OCI-LY3 (cell line): ENCODE results near the gene MSANTD3.

Source experiments
- EZH2phosphoT487 ChIP-seq: fragments of 200-600 bp; shearing (Covaris generic); IDR thresholded peaks from 2 replicates; pipeline ENCODE4 v1.6.1; 2018; ENCODE audit warnings: antibody characterized with exemption, mixed run types, low read depth
- TF ChIP-seq, protein P1 (sequence below): fragments of 200-600, 300-600 bp; sonication (generic); IDR thresholded peaks from 2 replicates; pipeline ENCODE4 v1.5.1; 2014; ENCODE audit warnings: antibody characterized with exemption, low read length, low read depth

DNA sequence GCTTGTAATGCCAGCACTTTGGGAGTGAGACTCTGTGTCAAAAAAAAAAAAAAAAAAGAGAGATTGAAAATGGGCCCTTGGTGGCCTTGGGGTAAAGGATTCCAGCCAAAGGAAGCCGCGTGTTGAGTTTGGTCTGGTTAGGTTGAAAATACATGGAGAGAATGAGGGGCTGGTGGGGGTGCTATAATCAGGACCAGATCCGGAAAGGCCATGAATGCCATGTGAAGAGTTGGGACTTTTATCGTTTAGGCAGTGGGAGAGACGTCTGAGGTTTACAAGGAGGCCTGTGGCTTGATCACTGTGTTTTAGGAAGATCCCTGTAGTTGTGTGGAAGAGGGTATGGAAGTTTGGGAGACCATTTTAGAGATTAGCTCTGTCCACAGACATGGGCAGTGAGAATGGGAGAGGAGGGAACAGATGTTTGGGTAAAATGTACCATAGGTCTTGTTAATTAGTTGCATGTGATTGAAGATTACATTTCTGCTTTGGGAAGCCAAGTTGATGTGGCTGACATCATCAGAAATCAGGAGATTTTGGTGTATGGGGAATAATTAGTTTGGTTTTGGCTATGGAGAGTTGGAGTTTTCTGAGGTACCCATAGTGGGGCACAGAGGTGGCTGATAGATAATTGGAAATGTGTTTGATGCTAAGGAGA is 3.5 kb downstream of the MSANTD3 start:
- TF ChIP-seq, protein P1, sequence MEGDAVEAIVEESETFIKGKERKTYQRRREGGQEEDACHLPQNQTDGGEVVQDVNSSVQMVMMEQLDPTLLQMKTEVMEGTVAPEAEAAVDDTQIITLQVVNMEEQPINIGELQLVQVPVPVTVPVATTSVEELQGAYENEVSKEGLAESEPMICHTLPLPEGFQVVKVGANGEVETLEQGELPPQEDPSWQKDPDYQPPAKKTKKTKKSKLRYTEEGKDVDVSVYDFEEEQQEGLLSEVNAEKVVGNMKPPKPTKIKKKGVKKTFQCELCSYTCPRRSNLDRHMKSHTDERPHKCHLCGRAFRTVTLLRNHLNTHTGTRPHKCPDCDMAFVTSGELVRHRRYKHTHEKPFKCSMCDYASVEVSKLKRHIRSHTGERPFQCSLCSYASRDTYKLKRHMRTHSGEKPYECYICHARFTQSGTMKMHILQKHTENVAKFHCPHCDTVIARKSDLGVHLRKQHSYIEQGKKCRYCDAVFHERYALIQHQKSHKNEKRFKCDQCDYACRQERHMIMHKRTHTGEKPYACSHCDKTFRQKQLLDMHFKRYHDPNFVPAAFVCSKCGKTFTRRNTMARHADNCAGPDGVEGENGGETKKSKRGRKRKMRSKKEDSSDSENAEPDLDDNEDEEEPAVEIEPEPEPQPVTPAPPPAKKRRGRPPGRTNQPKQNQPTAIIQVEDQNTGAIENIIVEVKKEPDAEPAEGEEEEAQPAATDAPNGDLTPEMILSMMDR, result no peak
- TF ChIP-seq EZH2phosphoT487, result no peak
